Keratinocyte (primary cell): Measurements from ENCODE around the gene AFF2. TPM values are rescaled to one million over a fixed set of nuclear protein-coding genes. Genes with fewer than 3 reads are reported as not detected.

Experiments used
- DNase-seq: peaks from one replicate; pipeline ENCODE4 v3.0.0-alpha.2; 2011; ENCODE audit warnings: low read depth, missing footprints, low spot score
- FAIRE-seq: peaks from 2 replicates; lab custom pipeline; 2011; peaks lifted over from hg19 to GRCh38; lab: Jason Lieb, UNC
- H2AFZ ChIP-seq: 2 replicates; pipeline ENCODE4 v1.6.0; 2012; ENCODE audit warnings: low read length, control low read depth, inconsistent platforms; ENCODE audit not compliant: control insufficient read depth
- H3K27ac ChIP-seq: 2 replicates; pipeline ENCODE4 v1.5.1; 2011; ENCODE audit warnings: low read length; ENCODE audit not compliant: control insufficient read depth, insufficient read depth
- H3K27me3 ChIP-seq: 3 replicates; pipeline ENCODE4 v1.6.0; 2011; ENCODE audit warnings: low read length; ENCODE audit not compliant: control insufficient read depth, insufficient read depth; ENCODE audit errors: extremely low read depth
- H3K36me3 ChIP-seq, 2 experiments: 2 replicates in 1 of 2; 3 replicates in 1 of 2; pipeline ENCODE4 v1.5.1; 2011; ENCODE audit warnings: low read length in 2 of 2, mild to moderate bottlenecking in 1 of 2; ENCODE audit not compliant: control insufficient read depth in 2 of 2, insufficient read depth in 2 of 2; ENCODE audit errors: extremely low read depth in 1 of 2
- H3K4me1 ChIP-seq: 3 replicates; pipeline ENCODE4 v1.5.1; 2011; ENCODE audit warnings: low read length; ENCODE audit not compliant: control insufficient read depth, insufficient read depth; ENCODE audit errors: extremely low read depth
- H3K4me2 ChIP-seq: 3 replicates; pipeline ENCODE4 v1.6.0; 2011; ENCODE audit warnings: low read depth, low read length; ENCODE audit not compliant: control insufficient read depth, insufficient read depth; ENCODE audit errors: extremely low read depth
- H3K4me3 ChIP-seq, 3 experiments: fragments of 200-600 bp in 1 of 3; sonication (generic) in 1 of 3; 2 replicates in 2 of 3; 3 replicates in 1 of 3; pipeline ENCODE4 v1.5.1; 2011 to 2016; ENCODE audit warnings: low read length in 3 of 3, mild to moderate bottlenecking in 3 of 3, control low read depth in 2 of 3, inconsistent platforms in 1 of 3, low read depth in 1 of 3, mixed read lengths in 1 of 3, mixed run types in 1 of 3, moderate library complexity in 1 of 3; ENCODE audit not compliant: control insufficient read depth in 2 of 3, insufficient read depth in 2 of 3; ENCODE audit errors: extremely low read depth in 1 of 3
- H3K79me2 ChIP-seq: 2 replicates; pipeline ENCODE4 v1.6.0; 2012; ENCODE audit warnings: low read length; ENCODE audit not compliant: control insufficient read depth, insufficient read depth
- H3K9ac ChIP-seq: 3 replicates; pipeline ENCODE4 v1.6.0; 2011; ENCODE audit warnings: low read length; ENCODE audit not compliant: control insufficient read depth, insufficient read depth; ENCODE audit errors: extremely low read depth
- H3K9me1 ChIP-seq: 3 replicates; pipeline ENCODE4 v1.6.0; 2011; ENCODE audit warnings: low read length; ENCODE audit not compliant: control insufficient read depth, insufficient read depth; ENCODE audit errors: extremely low read depth
- H3K9me3 ChIP-seq: 2 replicates; pipeline ENCODE4 v1.5.1; 2012; ENCODE audit warnings: low read depth, low read length; ENCODE audit not compliant: control insufficient read depth
- H4K20me1 ChIP-seq: 3 replicates; pipeline ENCODE4 v1.6.0; 2011; ENCODE audit warnings: low read length; ENCODE audit not compliant: control insufficient read depth, insufficient read depth; ENCODE audit errors: extremely low read depth
- EZH2 ChIP-seq: IDR thresholded peaks from one replicate; pipeline ENCODE4 v1.6.1; 2012; ENCODE audit warnings: inconsistent platforms, mild to moderate bottlenecking, low read length, moderate library complexity
- dilution Hi-C: fragments of 300-500 bp; cut with MboI; formaldehyde crosslinking; loops from one replicate; pipeline ENCODE4 v1.7.0; 2020; ENCODE audit warnings: low sequenced_read_pairs; ENCODE audit not compliant: extremely low pct_ligation_motif_present
- polyA plus RNA-seq, 5 experiments: library from polyadenylated mRNA; depleted of rRNA in 3 of 5; stranded (reverse) in 3 of 5; stranded (forward) in 1 of 5; unstranded in 1 of 5; fragments of >200 nt; gene quantifications; 1 replicate in 1 of 5; 2 replicates in 3 of 5; 3 replicates in 1 of 5; pipeline versions ENCODE4 v1.2.1 to v1.2.3, GENCODE V29; 2011 to 2012; ENCODE audit warnings: missing spikeins in 2 of 5, low read depth in 1 of 5, low replicate concordance in 1 of 5
- TF ChIP-seq, protein P1 (sequence below), 3 experiments: IDR thresholded peaks in 1 of 3; conservative IDR thresholded peaks in 1 of 3; optimal IDR thresholded peaks in 1 of 3; 2 replicates in 2 of 3; 3 replicates in 1 of 3; pipeline versions ENCODE3 to v1.5.1; 2011; ENCODE audit warnings: low read length in 3 of 3, mild to moderate bottlenecking in 3 of 3, moderate library complexity in 2 of 3, control low read depth in 1 of 3, inconsistent platforms in 1 of 3; ENCODE audit not compliant: insufficient read depth in 2 of 3; ENCODE audit errors: extremely low read depth in 1 of 3

AFF2 gene
- polyA plus RNA-seq, 1 donor (not counting 4 experiments of a cell fraction or from before 2014, with no cell fraction given): 0.01 TPM

DNA sequence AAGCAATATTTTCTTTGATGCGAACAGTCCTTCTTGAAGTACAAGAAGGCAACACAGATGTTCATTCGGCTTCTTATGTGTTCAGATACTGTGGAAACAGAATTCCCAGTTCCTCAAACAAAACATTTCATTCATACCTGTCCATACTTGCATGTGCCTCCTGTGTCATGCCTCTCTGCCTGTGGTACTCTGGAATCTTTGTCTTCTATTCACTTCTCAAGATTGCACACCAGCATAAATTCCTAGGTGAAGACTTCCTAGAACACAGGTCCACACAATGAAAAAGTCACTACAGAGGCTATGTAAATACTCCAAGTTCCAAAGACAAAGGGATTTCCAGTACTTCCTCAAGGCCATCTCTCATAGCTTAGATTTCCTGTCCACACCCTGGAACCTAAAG, 367.2 kb downstream of the AFF2 start:
- peak; percentile 49 for FAIRE-seq
- dilution Hi-C loops: no loop called here
- TF ChIP-seq, protein P1, sequence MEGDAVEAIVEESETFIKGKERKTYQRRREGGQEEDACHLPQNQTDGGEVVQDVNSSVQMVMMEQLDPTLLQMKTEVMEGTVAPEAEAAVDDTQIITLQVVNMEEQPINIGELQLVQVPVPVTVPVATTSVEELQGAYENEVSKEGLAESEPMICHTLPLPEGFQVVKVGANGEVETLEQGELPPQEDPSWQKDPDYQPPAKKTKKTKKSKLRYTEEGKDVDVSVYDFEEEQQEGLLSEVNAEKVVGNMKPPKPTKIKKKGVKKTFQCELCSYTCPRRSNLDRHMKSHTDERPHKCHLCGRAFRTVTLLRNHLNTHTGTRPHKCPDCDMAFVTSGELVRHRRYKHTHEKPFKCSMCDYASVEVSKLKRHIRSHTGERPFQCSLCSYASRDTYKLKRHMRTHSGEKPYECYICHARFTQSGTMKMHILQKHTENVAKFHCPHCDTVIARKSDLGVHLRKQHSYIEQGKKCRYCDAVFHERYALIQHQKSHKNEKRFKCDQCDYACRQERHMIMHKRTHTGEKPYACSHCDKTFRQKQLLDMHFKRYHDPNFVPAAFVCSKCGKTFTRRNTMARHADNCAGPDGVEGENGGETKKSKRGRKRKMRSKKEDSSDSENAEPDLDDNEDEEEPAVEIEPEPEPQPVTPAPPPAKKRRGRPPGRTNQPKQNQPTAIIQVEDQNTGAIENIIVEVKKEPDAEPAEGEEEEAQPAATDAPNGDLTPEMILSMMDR (optimal IDR thresholded peaks at IDR 0.05 in 1 of 3, IDR thresholded peaks at IDR 0.05 in 1 of 3, conservative IDR thresholded peaks at IDR 0.05 in 1 of 3; ENCODE audit: extremely low read depth in 1 of 3, insufficient read depth in 2 of 3, low read length in 3 of 3): no peak
- TF ChIP-seq EZH2: no peak
- Histone ChIP-seq H3K36me3 (no peaks in the 10 kb centered on the region), H3K4me3 (no peak overlapping the region), H3K79me2 (no peaks in the 10 kb centered on the region), H3K4me1 (peaks cover 14% of the 10 kb centered on the region), H3K9me3 (no peaks in the 10 kb centered on the region), H3K27me3 (no peaks in the 10 kb centered on the region), H3K4me2 (peak overlapping the region; percentile 32), H3K9me1 (no peaks in the 10 kb centered on the region), H3K27ac (peak overlapping the region; percentile 36), H3K9ac (no peak overlapping the region), H4K20me1 (no peaks in the 10 kb centered on the region), H2AFZ (no peak overlapping the region)
- peak; percentile 36 for DNase-seq

DNA sequence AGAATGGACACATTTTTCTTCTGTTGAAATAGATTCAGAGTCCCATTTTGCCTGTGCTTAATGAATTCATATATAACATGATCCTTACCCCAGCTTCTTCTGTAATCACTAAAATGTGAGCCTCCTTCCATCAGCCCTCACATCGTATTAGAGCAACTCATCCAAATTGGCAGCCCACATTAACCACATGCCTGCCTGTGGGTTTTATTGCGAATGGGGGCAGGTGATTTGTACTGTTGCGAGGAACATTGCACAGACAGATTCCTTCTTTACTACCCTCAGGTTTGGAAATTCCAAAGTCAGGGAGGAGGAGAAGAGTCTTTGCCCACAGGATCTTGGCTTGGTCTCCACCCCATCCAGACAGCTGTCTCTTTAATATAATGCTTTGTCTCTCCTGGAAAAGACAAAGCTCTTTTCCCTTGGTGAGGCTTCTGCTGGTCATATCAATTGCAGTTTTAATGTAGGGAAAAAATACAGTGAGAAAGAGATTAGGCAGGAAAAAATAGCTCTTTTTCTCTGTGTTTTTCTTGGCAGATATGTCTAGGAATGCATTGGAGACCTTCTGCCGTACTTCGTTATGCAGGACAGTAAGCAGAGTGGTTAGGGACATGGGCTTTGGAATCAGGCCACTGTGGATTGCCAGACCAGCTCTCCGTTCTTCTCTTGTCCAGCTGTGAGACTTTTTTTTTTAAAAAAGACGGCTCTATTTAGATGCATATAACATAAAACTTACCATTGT, 371.2 kb downstream of the AFF2 start:
- Histone ChIP-seq H3K4me2 (no peak overlapping the region), H3K36me3 (no peaks in the 10 kb centered on the region), H3K4me3 (no peak overlapping the region), H2AFZ (no peak overlapping the region), H3K27me3 (no peaks in the 10 kb centered on the region), H4K20me1 (no peaks in the 10 kb centered on the region), H3K9me1 (no peaks in the 10 kb centered on the region), H3K79me2 (no peaks in the 10 kb centered on the region), H3K4me1 (peaks cover 14% of the 10 kb centered on the region), H3K27ac (peak overlapping the region; percentile 36), H3K9ac (no peak overlapping the region), H3K9me3 (no peaks in the 10 kb centered on the region)
- TF ChIP-seq EZH2: no peak
- TF ChIP-seq, protein P1 (optimal IDR thresholded peaks at IDR 0.05 in 1 of 3, IDR thresholded peaks at IDR 0.05 in 1 of 3, conservative IDR thresholded peaks at IDR 0.05 in 1 of 3; ENCODE audit: extremely low read depth in 1 of 3, insufficient read depth in 2 of 3, low read length in 3 of 3): no peak
- dilution Hi-C loops: no loop called here
- DNase-seq: peak; percentile 42
- peak; percentile 46 for FAIRE-seq
